A673 (cell line): Measurements from ENCODE around the gene RMND1. TPM values are rescaled to one million over a fixed set of nuclear protein-coding genes. Genes with fewer than 3 reads are reported as not detected.

ENCODE experiments used
- BruUV-seq: library from RNA; stranded (reverse); fragments of 400-500 nt; replicated peaks from 2 replicates; lab custom pipeline; 2021; lab: Mats Ljungman, UMichigan
- CTCF ChIA-PET: fragments of 300-600 bp; sonication (Branson Sonifier 250); formaldehyde crosslinking; loops from one replicate; lab custom pipeline; 2022; ENCODE audit warnings: antibody characterized with exemption; lab: Charles Lee
- POLR2A ChIA-PET: fragments of 300-600 bp; sonication (Branson Sonifier 250); formaldehyde crosslinking; loops from one replicate; lab custom pipeline; 2022; ENCODE audit warnings: antibody characterized with exemption; ENCODE audit not compliant: low non-redundant PET; lab: Charles Lee
- DNase-seq: peaks from one replicate; pipeline ENCODE4 v3.0.0-alpha.2; 2015; ENCODE audit warnings: low spot score
- H3K27ac ChIP-seq: fragments of 200-600 bp; sonication (generic); 2 replicates; pipeline ENCODE4 v1.5.1; 2016; ENCODE audit warnings: mixed run types, low read depth, mild to moderate bottlenecking, mixed read lengths, antibody characterized with exemption, low read length; ENCODE audit not compliant: poor library complexity, severe bottlenecking
- H3K27me3 ChIP-seq: fragments of 200-600 bp; sonication (generic); replicated peaks from 2 replicates; pipeline ENCODE4 v1.6.1; 2017; ENCODE audit warnings: mixed run types, low read depth, mild to moderate bottlenecking, mixed read lengths, antibody characterized with exemption, low read length; ENCODE audit not compliant: insufficient read depth, poor library complexity
- H3K36me3 ChIP-seq: fragments of 200-600 bp; sonication (generic); 2 replicates; pipeline ENCODE4 v1.6.1; 2016; ENCODE audit warnings: mixed run types, mild to moderate bottlenecking, mixed read lengths, antibody characterized with exemption, low read length; ENCODE audit not compliant: insufficient read depth, poor library complexity, severe bottlenecking
- H3K4me1 ChIP-seq: fragments of 200-600 bp; sonication (generic); 2 replicates; pipeline ENCODE4 v1.6.1; 2017; ENCODE audit warnings: mixed run types, mild to moderate bottlenecking, mixed read lengths, antibody characterized with exemption, low read length; ENCODE audit not compliant: insufficient read depth, poor library complexity, severe bottlenecking
- H3K4me3 ChIP-seq: fragments of 200-600 bp; sonication (generic); 2 replicates; pipeline ENCODE4 v1.5.1; 2016; ENCODE audit warnings: low read depth, mixed run types, mild to moderate bottlenecking, mixed read lengths, low read length; ENCODE audit not compliant: poor library complexity, severe bottlenecking
- H3K9me3 ChIP-seq: fragments of 200-600 bp; sonication (generic); 2 replicates; pipeline ENCODE4 v1.6.1; 2016; ENCODE audit warnings: mixed run types, low read depth, mild to moderate bottlenecking, mixed read lengths, antibody characterized with exemption, low read length; ENCODE audit not compliant: poor library complexity, severe bottlenecking
- EZH2 ChIP-seq: fragments of 200-600 bp; sonication (generic); IDR thresholded peaks from 2 replicates; pipeline ENCODE4 v1.6.1; 2017; ENCODE audit warnings: borderline replicate concordance, low read depth, mild to moderate bottlenecking, mixed read lengths, antibody characterized with exemption, low read length; ENCODE audit not compliant: poor library complexity, severe bottlenecking
- intact Hi-C: fragments of 100-400 bp; cut with micrococcal nuclease; formaldehyde crosslinking; loops from one replicate; pipeline ENCODE4 v1.10.0; 2022; ENCODE audit not compliant: unreplicated experiment
- total RNA-seq: library from RNA; stranded (reverse); gene quantifications from 2 replicates; pipeline ENCODE4 v1.2.3, GENCODE V29; 2021
- TF ChIP-seq, protein P1 (sequence below): fragments of 300-800, 200-600 bp; sonication (generic); conservative IDR thresholded peaks from 2 replicates; pipeline ENCODE4 v1.5.1; 2017; ENCODE audit warnings: low read depth, mild to moderate bottlenecking, antibody characterized with exemption, low read length, moderate library complexity, mixed read lengths

Gene RMND1
- total RNA-seq, 1 experiment from 2014 or later: 25.6 TPM

DNA sequence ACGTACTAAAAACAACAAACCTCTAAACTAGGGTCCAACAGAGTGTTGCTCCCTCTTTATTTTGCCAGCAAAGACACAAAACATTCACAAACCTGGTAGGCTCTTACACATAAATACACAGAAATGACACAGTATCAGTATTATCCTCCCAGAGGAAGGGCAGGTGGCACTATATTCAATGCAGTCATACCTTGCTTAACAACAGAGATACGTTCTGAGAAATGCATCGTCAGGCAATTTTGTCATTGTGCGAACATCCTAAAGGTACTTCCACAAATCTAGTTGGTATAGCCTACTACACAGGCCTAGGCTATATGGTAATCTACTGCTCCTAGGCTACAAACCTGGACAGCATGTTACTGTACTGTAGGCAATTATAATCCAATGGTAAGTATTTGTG is 70.2 kb downstream of the RMND1 start:
- no peak overlapping the region for H3K4me3 ChIP-seq
- POLR2A ChIA-PET: no interaction called here
- CTCF ChIA-PET: no interaction called here
- H3K36me3 ChIP-seq: no peaks in the 10 kb centered on the region
- H3K27me3 ChIP-seq: no peaks in the 10 kb centered on the region
- intact Hi-C loops: no loop called here
- BruUV-seq: no TSS peak
- peaks cover 24% of the 10 kb centered on the region for H3K4me1 ChIP-seq
- no peak for TF ChIP-seq EZH2
- TF ChIP-seq, protein P1, sequence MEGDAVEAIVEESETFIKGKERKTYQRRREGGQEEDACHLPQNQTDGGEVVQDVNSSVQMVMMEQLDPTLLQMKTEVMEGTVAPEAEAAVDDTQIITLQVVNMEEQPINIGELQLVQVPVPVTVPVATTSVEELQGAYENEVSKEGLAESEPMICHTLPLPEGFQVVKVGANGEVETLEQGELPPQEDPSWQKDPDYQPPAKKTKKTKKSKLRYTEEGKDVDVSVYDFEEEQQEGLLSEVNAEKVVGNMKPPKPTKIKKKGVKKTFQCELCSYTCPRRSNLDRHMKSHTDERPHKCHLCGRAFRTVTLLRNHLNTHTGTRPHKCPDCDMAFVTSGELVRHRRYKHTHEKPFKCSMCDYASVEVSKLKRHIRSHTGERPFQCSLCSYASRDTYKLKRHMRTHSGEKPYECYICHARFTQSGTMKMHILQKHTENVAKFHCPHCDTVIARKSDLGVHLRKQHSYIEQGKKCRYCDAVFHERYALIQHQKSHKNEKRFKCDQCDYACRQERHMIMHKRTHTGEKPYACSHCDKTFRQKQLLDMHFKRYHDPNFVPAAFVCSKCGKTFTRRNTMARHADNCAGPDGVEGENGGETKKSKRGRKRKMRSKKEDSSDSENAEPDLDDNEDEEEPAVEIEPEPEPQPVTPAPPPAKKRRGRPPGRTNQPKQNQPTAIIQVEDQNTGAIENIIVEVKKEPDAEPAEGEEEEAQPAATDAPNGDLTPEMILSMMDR: no peak
- H3K27ac ChIP-seq: no peak overlapping the region
- H3K9me3 ChIP-seq: no peaks in the 10 kb centered on the region
- DNase-seq: no peak

DNA sequence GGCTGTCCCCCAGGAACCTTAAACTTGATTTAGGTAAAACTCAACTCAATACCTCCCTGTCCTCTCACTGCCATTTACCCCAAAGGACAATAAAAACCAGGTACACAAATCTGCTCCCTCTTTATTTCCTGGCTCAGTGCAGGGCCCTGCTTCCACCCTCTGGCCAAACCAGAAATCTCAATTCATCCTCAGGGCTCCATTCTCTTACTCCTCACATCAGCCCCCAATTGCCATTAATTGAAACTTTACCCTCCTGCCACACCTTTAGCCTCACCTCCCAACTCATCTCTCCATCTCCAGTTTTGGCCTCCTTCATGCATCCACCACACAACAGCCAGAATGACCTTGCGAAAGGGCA is 71.1 kb downstream of the RMND1 start:
- H3K27me3 ChIP-seq: no peaks in the 10 kb centered on the region
- peaks cover 24% of the 10 kb centered on the region for H3K4me1 ChIP-seq
- H3K36me3 ChIP-seq: no peaks in the 10 kb centered on the region
- TF ChIP-seq, protein P1: no peak
- TF ChIP-seq EZH2: no peak
- H3K27ac ChIP-seq: peak overlapping the region; percentile 16
- intact Hi-C loops: no loop called here
- H3K9me3 ChIP-seq: no peaks in the 10 kb centered on the region
- ChIA-PET CTCF (no interaction called here), POLR2A (no interaction called here)
- BruUV-seq: no TSS peak
- H3K4me3 ChIP-seq: no peak overlapping the region
- no peak for DNase-seq

DNA sequence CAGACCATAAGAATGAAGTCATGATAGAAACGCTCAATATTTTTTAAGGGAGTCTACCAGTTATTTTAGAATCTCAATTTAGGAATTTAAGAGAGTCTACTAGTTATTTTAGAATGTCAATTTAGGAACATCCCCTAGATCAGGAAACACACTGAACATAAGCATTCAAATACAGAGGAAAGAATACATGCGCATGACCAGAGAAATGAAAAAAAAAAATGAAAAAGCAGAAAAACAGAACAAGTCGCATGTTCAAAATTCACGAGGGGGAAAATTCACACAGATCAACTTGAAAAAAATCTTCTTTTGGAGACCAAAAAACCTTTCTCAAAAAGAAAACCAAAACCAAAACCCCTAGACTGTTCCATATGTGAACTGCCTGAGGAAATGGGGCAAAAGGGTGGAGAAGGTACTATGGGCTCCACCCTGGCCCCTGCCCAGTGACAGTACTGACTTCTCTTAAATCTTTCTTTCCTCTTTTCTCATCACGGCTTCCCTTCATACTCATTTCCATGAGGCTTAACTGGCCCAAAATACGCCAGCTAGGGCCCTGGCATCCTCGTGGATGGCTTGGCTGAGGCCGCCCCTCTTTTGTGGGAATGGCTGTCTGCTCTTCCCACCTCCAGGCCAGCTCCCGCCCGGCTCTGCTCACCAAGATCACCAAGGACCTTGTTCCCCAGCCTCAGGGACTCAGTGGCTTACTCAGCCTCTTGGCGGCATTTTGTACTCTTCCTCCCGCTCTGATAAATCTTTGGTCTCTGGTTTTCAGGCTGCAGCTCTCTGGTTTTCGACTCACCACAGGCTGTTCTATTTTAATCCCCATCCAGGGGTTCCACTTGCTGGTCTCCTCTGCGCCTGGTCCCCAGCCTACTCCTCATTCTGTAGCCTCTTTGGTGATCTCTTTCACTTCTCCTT is 71.7 kb downstream of the RMND1 start:
- intact Hi-C loops: no loop called here
- DNase-seq: no peak
- no TSS peak for BruUV-seq
- peak overlapping the region; percentile 16 for H3K27ac ChIP-seq
- peaks cover 21% of the 10 kb centered on the region for H3K4me1 ChIP-seq
- POLR2A ChIA-PET: interaction anchor here (0.6 kb wide), 1 partner anchor 744 kb away, joined by 3 read pairs; no protein-coding TSS in a partner anchor
- CTCF ChIA-PET: no interaction called here
- H3K4me3 ChIP-seq: no peak overlapping the region
- no peaks in the 10 kb centered on the region for H3K36me3 ChIP-seq
- no peaks in the 10 kb centered on the region for H3K27me3 ChIP-seq
- H3K9me3 ChIP-seq: no peaks in the 10 kb centered on the region
- TF ChIP-seq EZH2: no peak
- TF ChIP-seq, protein P1: no peak
